HG02588 (cell line): ENCODE results near the gene CACNA1I.

Source experiments
- ATAC-seq: cut with Tn5 transposase; IDR thresholded peaks from one replicate; pipeline ENCODE4 v1.9.1; 2021; ENCODE audit warnings: mild to moderate bottlenecking, moderate library complexity; ENCODE audit not compliant: unreplicated experiment

CACNA1I gene

DNA sequence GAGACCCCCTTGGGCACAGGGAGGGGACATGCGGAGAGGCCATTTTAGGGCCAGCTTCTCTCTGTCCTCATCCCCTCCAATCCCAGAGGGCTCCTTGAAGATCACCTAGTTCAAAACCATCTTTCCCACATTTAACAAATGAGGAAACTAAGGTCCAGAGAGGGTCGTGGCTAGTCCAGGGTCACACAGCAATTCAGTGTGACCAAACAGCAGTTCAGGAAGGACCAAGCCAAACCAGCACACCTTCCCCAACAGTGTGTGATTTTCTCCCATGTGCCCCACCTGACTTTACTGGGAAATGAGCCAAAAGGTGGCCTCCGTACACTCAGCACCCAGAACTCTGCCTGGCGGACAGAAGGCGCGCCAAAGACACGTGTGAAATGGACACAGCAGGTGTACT lies 51.3 kb downstream of the CACNA1I start:
- no peak for ATAC-seq

- ATAC-seq = no peak
Measured at GRCh38 chr22:39622881-39623367, 52.4 kb downstream of the CACNA1I start.

DNA sequence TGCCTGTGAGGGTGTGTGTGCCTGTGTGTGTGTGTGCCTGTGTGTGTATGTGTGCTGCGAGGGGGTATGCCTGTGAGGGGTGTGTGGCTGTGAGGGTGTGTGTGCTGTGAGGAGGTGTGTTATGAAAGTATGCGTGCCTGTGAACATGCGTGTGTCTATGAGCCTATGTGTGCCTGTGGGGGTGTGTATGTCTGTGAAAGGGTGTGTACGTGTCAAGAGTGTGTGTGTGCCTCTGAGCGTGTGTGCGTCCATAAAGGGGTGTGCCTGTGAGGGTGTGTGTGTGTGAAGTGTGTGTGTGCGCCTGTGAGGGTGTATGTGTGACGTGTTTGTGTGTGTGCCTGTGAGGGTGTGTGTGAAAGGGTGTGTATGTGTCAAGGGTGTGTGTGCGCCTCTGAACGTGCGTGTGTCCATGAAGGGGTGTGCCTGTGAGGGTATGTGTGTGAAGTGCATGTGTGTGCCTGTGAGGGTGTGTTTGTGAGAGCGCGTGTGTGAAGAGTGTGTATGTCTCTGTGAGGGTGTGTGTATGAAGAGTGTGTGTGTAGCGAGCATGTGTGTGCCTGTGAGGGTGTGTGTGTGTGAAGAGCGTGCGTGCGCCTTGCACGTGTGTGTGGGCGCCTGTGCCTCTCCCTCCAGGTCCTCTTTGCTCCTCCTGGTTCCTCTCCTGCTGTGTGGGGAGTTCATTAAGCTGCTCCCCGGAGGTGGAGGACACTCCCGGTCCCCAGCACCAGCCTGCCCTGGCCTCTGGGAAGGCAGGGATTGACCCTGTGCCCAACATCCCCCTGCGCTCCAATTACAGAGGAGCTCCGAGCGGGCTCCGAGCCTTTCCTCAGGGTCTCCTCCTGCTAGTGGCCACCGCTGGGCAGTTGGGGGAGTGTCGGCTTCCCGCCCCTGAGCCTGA lies 53.3 kb downstream of the CACNA1I start:
- no peak for ATAC-seq

DNA sequence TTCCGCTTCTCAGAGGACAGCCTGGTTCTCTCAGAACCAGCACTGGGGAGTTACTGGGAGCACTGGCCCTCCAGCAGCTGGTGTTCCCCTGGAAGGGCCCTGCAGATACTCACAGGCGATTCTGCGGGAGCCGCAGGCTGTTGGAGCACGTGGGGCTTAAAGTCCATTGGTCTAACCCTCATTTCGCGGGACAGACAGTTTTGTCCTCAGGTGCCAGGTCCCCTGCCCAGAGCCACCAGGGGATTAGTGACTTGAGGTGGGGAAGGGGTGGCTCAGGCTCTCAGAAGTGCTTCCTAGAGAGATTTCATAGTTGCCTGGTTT lies 53.9 kb downstream of the CACNA1I start:
- ATAC-seq = no peak

- no peak for ATAC-seq
Measured at GRCh38 chr22:39625569-39626537, 55.3 kb downstream of the CACNA1I start.

GRCh38 chr22:39627208-39627607 lies 56.7 kb downstream of the CACNA1I start:
- ATAC-seq = no peak

GRCh38 chr22:39627865-39628562 lies 57.5 kb downstream of the CACNA1I start:
- no peak for ATAC-seq

GRCh38 chr22:39628563-39629080 lies 58.1 kb downstream of the CACNA1I start:
- ATAC-seq = no peak

DNA sequence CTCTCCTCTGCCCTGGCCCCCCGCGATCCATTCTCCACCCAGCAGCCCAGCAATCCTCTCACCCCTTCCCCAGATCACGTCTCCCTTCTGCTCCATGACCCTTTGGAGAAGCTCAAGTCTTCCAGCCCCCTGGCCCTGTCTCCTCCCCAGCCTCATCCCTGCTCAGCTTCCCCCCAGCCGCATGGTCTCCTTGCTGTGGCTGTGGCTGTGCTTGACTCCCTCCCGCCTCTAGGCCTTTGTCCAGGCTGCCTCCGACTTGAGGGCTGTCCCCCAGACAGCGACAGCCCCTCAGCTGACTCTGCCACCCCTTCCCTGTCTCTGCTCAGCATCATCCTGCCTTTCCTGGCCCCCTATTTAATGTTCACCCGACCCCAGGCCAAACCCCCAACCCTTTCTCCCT lies 59.3 kb downstream of the CACNA1I start:
- no peak for ATAC-seq

- no peak for ATAC-seq
Measured at GRCh38 chr22:39630721-39631120, 60.2 kb downstream of the CACNA1I start.

DNA sequence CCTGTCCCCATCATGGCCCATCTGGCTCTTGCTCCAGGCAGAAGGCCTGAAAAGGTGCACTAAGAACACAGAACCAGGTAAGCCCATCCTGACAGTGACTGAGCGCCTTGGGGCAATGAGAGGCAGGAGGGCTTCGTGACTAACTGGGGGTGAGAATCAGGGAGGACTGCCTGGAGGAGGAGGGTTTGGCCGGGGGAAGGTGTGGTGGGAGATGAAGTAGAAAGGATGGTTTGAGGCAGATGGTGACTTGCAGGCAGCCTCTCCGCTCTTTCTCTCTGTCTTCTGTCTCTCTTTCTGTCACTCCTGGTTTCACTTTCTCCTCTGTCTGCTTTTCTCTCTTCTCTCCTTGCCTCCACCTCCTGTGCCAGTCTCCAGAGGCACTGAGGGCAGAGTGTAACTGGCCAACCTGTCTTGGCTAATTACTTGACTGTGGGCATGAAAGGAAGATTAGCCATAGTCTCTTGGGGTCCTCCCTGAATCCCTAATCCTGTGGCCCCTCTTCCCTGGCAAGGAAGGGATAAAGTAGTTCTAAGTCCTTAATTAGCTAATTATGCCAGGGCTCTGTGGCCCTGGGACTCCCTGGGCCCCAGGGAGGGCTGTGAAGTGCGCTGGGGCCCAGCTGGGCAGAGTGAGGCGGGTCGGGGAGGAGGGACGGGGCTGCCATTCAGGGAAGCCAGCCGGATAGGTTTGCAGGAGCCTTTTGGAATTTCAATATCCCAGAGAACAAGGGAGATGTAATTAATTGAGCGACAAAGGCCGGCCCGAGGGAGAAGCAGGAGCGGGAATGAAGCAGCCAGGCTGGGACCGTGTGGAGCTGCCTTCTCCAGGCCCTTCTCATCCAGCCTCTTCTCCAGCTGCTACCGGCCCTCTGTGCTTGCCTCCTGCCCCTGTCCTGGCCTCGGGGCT lies 61.1 kb downstream of the CACNA1I start:
- no peak for ATAC-seq

- ATAC-seq = no peak
Measured at GRCh38 chr22:39634530-39635405, 64.2 kb downstream of the CACNA1I start.

- ATAC-seq = no peak
Measured at GRCh38 chr22:39635719-39636118, 65.2 kb downstream of the CACNA1I start.

GRCh38 chr22:39638958-39639357 lies 68.4 kb downstream of the CACNA1I start:
- ATAC-seq = no peak

DNA sequence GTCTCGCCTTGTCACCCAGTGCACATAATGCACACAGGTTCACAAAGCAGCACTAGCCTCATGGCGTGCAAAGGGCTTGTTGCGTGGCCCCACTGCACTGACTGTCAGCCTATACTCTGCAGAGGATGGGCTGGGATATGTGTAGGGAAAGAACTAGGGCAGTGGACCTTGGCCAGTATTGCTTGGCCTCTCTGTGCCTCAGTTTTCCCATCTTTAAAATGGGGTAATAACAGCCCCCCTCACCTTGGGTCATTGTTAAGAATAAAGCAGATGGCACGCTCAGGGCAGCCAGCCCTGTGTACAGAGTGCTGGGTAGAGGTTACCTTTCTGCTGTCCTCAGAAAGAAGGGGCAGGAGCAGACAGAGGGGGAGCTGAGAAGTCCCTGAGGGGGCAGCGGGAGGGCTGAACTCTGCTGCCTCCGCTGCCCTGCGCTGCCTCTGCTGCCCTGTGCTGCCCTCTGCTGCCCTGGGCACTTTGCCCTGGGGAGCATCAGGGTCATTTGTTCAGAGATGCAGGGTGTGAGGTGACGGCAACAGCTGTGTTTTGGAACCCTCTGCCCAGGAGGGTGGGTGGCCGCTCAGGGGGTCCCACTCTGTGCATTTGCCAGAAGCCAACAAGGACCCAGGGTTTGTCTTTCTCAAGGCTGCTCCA lies 71.2 kb downstream of the CACNA1I start:
- no peak for ATAC-seq

GRCh38 chr22:39643311-39644083 lies 72.9 kb downstream of the CACNA1I start:
- ATAC-seq = no peak

- ATAC-seq = no peak
Measured at GRCh38 chr22:39645532-39645931, 75.0 kb downstream of the CACNA1I start.
